ENCODE measurements around the gene TRIM26.

TRIM26 gene

DNA sequence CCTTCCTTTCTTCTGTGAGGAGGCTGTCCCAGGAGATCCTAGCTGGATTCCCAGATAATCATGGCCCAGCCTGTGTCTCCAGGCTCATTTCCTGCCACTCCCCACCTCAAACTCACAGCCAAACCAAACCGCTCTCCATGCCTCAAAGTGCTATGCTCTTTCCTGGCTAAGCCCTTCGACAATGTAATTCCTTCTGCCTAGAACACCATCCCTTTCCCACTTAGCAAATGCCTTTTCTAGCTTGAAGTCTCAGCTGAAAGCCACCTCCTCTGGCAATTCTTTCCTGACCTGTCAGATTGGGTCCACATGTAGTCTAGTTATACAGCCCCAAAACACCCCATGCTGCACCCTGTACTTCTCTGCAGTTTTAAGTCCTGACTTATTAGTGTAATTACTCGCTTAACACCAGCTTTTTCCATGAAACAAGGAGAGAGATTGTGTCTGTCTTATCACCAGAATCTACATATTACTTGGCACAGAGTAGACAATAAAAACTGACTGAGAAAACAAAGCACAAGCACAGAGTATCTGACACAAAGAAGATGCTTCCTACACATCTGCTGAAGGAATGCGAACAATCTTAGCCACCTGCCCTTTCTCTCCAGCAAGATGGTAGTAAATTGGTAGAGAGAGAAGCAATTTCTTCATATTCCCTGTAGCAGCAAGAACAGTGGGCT, 5.4 kb downstream of the TRIM26 start:
- DNase-seq (ENCODE audit: low read depth) = no peak
- TF ChIP-seq, protein P1, sequence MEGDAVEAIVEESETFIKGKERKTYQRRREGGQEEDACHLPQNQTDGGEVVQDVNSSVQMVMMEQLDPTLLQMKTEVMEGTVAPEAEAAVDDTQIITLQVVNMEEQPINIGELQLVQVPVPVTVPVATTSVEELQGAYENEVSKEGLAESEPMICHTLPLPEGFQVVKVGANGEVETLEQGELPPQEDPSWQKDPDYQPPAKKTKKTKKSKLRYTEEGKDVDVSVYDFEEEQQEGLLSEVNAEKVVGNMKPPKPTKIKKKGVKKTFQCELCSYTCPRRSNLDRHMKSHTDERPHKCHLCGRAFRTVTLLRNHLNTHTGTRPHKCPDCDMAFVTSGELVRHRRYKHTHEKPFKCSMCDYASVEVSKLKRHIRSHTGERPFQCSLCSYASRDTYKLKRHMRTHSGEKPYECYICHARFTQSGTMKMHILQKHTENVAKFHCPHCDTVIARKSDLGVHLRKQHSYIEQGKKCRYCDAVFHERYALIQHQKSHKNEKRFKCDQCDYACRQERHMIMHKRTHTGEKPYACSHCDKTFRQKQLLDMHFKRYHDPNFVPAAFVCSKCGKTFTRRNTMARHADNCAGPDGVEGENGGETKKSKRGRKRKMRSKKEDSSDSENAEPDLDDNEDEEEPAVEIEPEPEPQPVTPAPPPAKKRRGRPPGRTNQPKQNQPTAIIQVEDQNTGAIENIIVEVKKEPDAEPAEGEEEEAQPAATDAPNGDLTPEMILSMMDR (IDR thresholded peaks at IDR 0.05; ENCODE audit: control insufficient read depth, insufficient read depth, low read depth, low read length, missing control alignments) = no peak
- no peak overlapping the region for H3K4me3 ChIP-seq (ENCODE audit: control insufficient read depth, low read depth, low read length)

DNA sequence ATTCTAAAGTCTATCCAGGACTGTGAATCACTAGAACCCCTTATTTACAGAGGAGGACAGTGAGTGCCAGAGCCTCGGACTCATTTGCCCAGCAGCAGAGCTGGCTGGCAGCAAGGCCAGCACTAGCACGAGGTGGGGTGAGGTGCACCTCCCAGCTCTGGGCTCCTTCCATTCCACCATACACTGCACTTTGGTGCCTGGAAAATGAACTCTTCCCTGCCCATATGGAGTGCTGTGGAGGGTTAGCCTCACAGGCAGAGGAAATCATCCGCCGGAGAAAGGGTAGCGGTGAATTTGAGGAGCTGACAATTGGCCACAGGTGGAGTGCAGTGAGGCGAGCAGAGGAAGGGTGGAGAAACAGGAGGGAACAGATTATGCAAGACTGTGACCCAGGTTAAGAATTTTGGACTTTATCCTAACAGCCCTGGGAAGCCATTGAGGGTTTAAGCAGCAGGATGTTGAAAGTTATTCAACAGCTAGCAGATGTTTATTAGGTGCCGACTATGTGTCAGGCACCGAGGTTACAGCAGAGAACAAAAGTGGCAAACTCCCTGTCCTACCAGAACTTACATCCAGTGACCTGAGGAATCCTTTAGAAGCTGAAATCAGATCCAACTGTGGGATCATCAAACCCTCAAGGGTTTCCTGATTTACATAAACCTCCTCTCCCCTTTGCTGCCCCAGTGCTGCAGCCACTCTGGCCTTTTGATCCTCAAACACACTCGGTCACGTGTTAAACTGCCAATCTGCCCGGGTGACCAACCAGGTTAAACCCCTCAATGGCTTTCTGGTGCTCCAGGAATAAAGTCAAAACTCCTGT, 6.2 kb downstream of the TRIM26 start:
- TF ChIP-seq, protein P1 (IDR thresholded peaks at IDR 0.05; ENCODE audit: control insufficient read depth, insufficient read depth, low read depth, low read length, missing control alignments) = no peak
- DNase-seq (ENCODE audit: low read depth) = no peak

DNA sequence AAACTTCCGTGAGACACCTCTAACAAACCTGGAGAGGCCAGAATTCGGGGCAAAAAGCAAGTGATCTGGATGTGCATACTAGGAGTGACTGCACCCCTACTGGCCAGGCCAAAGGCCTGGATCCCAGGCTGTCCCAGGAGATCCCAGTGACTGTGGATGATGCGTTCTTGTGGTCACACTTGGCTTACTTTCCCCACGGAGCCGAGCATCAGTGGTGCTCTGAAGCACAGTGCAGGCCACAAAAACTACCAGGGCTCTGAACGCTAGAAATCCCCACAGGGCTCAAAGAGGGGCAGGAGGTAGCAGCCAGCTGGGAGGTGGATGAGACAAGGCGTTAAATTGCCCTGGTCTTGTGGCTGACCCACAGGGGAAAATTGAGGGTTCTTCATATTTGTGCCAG, 7.1 kb downstream of the TRIM26 start:
- TF ChIP-seq, protein P1 (IDR thresholded peaks at IDR 0.05; ENCODE audit: control insufficient read depth, insufficient read depth, low read depth, low read length, missing control alignments) = no peak
- DNase-seq (ENCODE audit: low read depth) = no peak
- H3K4me3 ChIP-seq (ENCODE audit: control insufficient read depth, low read depth, low read length) = no peak overlapping the region

More for the DNA sequence above, 6.2 kb downstream of the TRIM26 start:
- no peak overlapping the region for H3K4me3 ChIP-seq (ENCODE audit: control insufficient read depth, low read depth, low read length)

DNA sequence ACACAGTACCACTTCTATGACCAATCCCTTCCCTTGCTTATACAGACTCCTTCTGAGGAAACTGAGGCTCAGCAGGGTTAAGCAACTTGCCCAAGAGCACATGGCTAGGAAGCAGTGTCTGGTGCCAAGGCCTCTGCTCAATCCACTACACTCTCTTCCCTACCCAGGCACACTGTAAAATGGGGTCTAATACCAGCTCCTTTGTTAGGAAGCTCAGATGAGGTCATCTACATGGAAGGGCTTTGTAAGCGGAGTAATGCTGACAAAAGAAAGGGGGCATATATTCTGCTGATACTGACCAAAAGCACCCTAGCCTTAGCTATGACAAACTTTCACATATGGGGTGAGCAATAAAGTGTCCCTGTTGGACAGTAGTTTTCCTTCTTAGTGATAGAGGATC, 9.1 kb downstream of the TRIM26 start:
- H3K4me3 ChIP-seq (ENCODE audit: control insufficient read depth, low read depth, low read length) = no peak overlapping the region
- TF ChIP-seq, protein P1 (IDR thresholded peaks at IDR 0.05; ENCODE audit: control insufficient read depth, insufficient read depth, low read depth, low read length, missing control alignments) = no peak
- no peak for DNase-seq (ENCODE audit: low read depth)

DNA sequence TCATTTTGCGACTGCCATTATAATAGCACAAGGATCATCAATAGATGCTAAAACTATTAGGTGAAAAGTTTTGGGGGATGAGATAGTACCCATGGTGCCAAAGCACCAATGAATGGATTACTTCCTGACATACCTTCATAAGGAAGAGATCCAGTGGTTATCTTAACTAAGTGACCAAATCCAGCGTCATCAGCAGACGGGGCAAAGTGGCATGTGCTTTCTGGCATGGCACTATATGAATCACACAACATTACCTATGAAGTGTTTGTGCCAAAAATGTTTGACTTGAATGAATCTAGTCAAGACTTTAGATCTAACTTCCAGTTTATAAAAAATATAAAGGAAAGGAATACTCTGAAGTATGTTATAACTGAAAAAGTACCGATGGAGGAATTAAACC, 10.8 kb downstream of the TRIM26 start:
- H3K4me3 ChIP-seq (ENCODE audit: control insufficient read depth, low read depth, low read length) = no peak overlapping the region
- TF ChIP-seq, protein P1 (IDR thresholded peaks at IDR 0.05; ENCODE audit: control insufficient read depth, insufficient read depth, low read depth, low read length, missing control alignments) = no peak
- no peak for DNase-seq (ENCODE audit: low read depth)

DNA sequence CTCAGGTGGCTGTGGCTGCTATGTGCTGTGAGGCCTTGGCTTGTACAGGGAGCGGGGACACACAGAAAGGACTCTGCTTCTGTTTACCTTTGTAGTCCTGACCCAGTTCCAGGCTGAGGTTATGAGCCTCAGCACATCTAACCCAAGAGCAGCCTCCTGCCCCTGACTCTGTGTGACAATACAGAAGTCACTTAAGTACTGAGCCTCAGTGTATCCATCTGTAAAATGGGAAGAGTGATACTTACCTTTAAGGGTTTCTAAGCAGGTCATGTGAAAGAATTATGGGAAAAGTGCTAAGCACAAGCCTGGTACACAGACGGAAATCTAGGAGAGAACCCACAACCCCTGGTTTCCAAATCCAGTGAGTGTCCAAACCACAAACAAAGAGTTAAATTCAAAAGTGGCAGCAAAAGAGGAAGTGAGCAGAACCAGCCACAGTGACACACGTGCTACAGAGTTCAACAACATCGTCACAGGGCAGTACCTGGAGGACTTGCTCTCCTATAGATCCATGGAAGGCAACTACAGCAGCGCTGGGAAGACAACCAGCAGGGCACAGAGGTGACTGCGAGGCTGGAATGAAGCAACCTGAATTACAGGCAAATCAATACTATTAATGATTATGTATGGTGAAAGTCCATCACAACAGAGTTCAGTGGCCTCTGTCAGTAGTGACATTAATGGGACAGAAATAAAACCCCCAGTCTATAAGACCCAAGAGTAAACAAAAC, 12.5 kb downstream of the TRIM26 start:
- no peak overlapping the region for H3K4me3 ChIP-seq (ENCODE audit: control insufficient read depth, low read depth, low read length)
- TF ChIP-seq, protein P1 (IDR thresholded peaks at IDR 0.05; ENCODE audit: control insufficient read depth, insufficient read depth, low read depth, low read length, missing control alignments) = no peak
- no peak for DNase-seq (ENCODE audit: low read depth)
